ENCODE results near the gene ZFYVE16.
A peak's percentile ranks its signal among the peaks of the same experiment; 100 is the strongest.
"Not testable (repeated sequence)": the region's sequence is repeated elsewhere in the genome, so short reads cannot be mapped to it uniquely, and the experiment has no call there.

Gene ZFYVE16

DNA sequence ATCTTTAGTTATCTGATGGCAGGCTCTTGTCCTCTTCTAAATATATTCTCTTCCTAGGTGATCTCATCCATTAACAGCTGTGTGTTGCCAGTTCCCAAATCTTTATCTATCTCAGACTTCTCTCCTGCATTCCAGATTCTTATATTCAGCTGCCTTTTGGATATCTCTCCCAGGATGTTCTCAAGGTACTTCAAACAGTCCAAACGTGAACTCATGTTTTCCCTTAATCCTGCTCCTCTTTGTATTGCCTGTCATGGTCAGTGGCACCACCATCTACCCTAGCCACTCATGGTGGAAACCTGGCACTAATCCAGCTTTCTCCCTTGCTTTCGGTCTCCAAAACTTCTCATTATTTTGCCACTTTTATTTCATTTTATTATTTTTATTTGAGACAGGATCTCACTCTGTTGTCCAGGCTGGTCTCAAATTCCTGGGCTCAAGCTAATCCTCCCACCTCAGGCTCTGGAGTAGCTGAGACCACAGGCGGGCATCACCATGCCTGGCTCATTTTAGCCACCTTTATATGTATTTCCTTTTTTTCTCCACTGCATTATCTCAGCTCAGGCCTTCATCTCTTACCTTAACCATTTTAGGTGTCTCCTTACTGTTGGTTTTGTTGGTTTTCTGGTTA, 3.8 kb downstream of the ZFYVE16 start:
- DNase-seq: no peak

- DNase-seq: no peak
These were observed 6.2 kb downstream of the ZFYVE16 start for GRCh38 chr5:80414113-80414512.

- no peak for DNase-seq
These were observed 10.1 kb downstream of the ZFYVE16 start for GRCh38 chr5:80417973-80418372.

DNA sequence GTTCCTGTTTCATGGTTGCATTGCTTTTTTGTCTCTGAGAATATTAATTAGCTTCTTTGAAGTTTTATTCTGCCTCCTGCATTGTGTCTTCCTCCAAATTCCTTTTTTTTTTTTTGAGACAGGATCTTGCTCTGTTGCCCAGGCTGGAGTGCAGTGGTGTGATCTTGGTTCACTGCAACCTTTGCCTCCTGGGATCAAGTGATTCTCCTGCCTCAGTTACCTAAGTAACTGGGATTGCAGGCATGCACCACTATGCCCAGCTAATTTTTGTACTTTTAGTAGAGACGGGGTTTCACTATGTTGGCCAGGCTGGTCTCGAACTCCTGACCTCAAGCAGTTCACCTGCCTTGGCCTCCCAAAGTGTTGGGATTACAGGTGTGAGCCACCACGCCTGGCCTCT, 16.5 kb downstream of the ZFYVE16 start:
- not testable (repeated sequence) for DNase-seq

GRCh38 chr5:80435476-80435875, 27.6 kb downstream of the ZFYVE16 start:
- no peak for DNase-seq

- no peak for DNase-seq
These were observed 29.5 kb downstream of the ZFYVE16 start for GRCh38 chr5:80437326-80437725.

- DNase-seq: no peak
These were observed 30.9 kb downstream of the ZFYVE16 start for GRCh38 chr5:80438739-80439138.

DNA sequence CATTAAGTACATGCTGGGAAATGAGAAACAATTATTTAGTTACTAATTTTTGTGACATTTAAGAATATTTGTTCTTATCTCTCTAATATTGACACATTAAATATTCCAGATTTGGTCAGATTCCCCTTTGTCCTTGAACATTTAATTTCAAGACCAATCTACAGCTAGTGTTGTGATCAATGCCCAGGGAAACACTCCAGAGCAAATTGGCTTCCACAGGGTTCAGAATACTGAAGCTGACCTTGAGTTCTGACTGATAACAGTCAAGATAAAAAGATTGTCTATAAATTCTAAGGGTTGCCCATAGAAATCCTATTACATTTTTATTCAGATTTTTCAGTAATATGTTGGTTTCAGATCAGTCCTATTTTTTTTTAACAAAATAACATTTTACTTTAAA, 31.3 kb downstream of the ZFYVE16 start:
- DNase-seq: no peak

DNA sequence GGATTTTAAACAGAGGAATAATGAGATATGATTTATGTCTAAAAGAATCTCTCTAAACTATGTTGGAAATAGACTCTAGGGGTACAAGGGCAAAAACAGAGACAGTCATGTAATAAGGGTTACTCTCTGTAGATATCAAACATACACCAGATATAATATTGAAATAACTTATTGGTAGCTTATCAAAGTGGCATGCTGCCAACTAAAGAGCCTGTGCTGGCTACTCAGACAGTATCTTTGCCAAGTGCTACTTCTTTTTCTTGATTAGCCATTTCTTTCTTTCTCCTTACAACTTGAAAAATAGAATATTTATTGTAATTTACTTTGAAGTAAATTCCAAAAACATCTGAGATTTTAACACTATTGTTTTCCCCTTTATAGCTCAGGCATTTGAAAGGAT, 34.9 kb downstream of the ZFYVE16 start:
- DNase-seq: no peak

GRCh38 chr5:80453366-80453765, 45.5 kb downstream of the ZFYVE16 start:
- DNase-seq: no peak

- DNase-seq: no peak
These were observed 55.4 kb downstream of the ZFYVE16 start for GRCh38 chr5:80463269-80463668.

GRCh38 chr5:80466669-80467485, 59.0 kb downstream of the ZFYVE16 start:
- DNase-seq: no peak

- DNase-seq: no peak
These were observed 60.3 kb downstream of the ZFYVE16 start for GRCh38 chr5:80468131-80468530.

GRCh38 chr5:80470631-80471030, 62.8 kb downstream of the ZFYVE16 start:
- DNase-seq: not testable (repeated sequence)

- no peak for DNase-seq
These were observed 67.1 kb downstream of the ZFYVE16 start for GRCh38 chr5:80474929-80475328.

DNA sequence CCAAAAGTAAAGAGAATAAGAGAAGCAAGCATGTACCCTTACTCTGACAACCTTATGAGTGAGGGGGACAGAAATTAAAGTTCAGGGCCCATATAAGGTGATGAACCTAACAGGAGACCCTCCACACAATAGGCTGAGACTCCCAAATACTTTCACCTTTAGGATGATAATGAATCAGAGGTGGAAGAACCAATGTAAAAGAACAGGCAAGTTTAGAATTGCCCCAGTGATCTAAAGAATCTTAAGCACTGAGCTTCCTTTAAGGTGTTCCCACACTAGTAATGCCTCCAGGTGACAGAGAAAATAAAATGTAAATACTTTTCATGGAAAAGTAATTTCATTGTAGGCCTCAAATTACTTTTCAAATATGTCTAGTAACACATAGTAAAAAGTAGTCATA, 71.8 kb downstream of the ZFYVE16 start:
- no peak for DNase-seq

GRCh38 chr5:80480354-80480753, 72.5 kb downstream of the ZFYVE16 start:
- no peak for DNase-seq

DNA sequence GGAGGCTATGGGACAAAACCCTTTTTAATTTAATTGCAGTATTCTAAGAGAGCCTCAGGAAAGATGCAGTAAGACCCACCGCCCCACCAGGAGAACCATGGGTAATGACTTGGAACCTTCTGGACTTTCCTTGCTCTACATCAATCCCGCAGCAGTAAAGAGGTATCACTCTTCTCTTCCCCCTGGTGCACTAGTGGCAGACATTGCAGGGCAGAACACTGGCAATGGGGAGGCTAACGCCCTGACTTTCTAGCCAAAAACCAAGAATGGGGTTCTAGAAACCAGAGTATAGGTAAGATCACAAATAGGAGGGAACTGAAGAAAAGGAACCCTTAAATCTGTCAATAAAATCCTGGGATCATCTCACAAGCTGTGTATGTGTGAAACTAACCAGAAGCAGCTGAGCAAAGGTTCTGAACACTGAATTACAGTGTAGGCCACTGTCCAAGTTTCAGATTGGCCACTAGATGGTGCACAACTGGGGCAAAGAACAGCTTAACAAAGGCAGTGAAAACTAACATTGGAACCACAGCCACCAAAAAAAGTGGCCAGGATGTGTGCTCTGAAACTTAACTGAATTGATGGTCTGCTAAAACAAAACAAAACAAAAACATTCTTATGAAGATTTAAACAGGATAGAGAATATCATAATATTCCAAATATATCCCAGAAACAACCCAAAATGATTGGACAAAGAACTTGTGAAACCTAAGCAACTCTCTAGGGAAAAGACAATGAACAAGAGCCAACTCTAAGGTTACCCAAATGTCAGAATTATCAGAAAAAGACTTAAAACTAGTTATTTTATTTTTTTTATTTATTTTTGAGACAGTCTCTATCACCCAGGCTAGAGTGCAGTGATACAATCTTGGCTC, 73.4 kb downstream of the ZFYVE16 start:
- peak; percentile 37 for DNase-seq

DNA sequence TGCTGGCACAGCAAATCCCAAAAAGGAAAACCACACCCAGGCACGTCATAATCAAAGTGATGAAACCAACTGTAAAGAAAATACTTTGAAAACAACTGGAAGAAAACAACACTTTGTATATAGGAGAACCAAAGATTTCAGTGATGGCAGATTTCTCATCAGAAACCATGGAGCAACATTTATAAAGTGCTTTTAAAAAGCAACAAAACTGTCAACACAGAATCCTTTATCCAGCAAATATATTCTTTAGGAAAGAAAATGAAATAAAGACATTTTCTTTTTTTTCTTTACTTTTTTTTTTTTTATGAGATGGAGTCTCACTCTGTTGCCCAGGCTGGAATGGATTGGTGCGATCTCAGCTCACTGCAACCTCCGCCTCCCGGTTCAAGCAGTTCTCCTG, 74.7 kb downstream of the ZFYVE16 start:
- DNase-seq: no peak

DNA sequence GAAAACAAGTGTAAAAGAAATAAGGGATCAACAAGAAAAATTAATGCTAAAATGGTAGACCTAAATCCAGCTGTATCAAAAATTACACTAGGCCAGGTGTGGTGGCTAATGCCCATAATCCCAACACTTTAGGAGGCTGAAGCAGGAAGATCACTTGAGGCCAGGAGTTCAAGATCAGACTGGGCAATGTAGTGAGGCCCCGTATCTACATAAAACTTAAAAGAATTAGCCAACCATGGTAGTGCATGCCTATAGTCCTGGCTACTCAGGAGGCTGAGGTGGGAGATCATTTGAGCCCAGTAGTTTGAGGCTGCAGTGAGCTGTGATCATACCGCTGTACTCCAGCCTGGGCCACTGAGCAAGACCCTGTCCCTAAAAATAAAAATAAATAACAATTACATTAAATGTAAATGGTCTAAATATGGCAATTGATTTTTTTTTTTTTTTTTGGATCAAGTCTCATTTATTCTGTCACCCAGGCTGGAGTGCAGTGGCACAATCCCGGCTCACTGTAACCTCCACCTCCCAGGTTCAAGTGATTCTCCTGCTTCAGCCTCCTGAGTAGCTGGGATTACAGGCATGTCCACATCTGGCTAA, 75.9 kb downstream of the ZFYVE16 start:
- DNase-seq: no peak

DNA sequence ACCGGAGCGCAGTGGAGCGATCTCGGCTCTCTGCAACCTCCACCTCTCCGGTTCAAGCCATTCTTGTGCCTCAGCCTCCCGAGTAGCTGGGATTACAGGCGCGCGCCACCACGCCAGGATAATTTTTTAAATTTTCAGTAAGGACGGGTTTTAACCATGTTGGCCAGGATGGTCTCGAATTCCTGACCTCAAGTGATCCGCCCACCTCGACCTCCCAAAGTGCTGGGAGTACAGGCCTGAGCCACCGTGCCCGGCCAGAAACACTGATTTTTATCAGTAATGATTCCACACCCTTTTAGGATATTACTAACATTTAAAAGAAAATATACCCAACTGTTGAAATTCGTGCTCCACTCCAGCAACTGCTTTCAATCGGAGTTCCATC, 79.6 kb downstream of the ZFYVE16 start:
- no peak for DNase-seq

- DNase-seq: peak; percentile 85
These were observed 80.2 kb downstream of the ZFYVE16 start, which contains the start of gene FAM151B for GRCh38 chr5:80487829-80488721. Gene FAM151B, plus strand, starts transcription at chr5:80488100. Its CDS starts 24 bp downstream, at chr5:80488124.

Measured in CD4-positive, alpha-beta T cell treated with Interleukin-6 for 4 hours (primary cell).